ENCODE data around the gene SLC22A23. TPM values are rescaled to one million over a fixed set of nuclear protein-coding genes. Genes with fewer than 3 reads are reported as not detected.

SLC22A23 gene
- total RNA-seq, 1 experiment from 2014 or later, result 6.8 TPM

- no peak overlapping the region for H2BK5ac ChIP-seq (ENCODE audit: insufficient read length, low read length)
- Mint-ChIP-seq H3K4me1 (peaks cover 6 to 7% of the 10 kb centered on the region in 2 experiments; a peak in 1 of 4 replicates), H3K4me3 (no peak overlapping the region), H3K27ac (no peak overlapping the region), H3K36me3 (ENCODE audit: insufficient read depth in 1 of 3, low read depth in 3 of 3) (peaks cover 0 to 16% (median 2%) of the 10 kb centered on the region in 3 experiments; a peak in 6 of 7 replicates), H3K9me3 (peaks cover 0 to 4% of the 10 kb centered on the region in 2 experiments; a peak in 2 of 5 replicates), H3K27me3 (ENCODE audit: low read depth) (0 out of 2 replicates have a peak, but pooled peaks cover 4% of the 10 kb centered on the region)
- H3K23ac ChIP-seq (ENCODE audit: insufficient read length, low read depth, low read length), result no peak overlapping the region
- peaks cover 14% of the 10 kb centered on the region for H3K79me1 ChIP-seq (ENCODE audit: insufficient read depth, low read depth, low read length, poor library complexity, severe bottlenecking)
- no peak for TF ChIP-seq CTCF (conservative IDR thresholded peaks at IDR 0.05)
- no peak overlapping the region for H4K8ac ChIP-seq (replicated peaks; ENCODE audit: insufficient read length, low read depth, low read length)
- no peak overlapping the region for H2AFZ ChIP-seq (ENCODE audit: low read length)
- H2AK5ac ChIP-seq (ENCODE audit: insufficient read length, low read length), result no peak overlapping the region
- no peak overlapping the region for H3T11ph ChIP-seq (ENCODE audit: low read length)
- peaks cover 9% of the 10 kb centered on the region for H3K23me2 ChIP-seq (ENCODE audit: insufficient read length, low read depth, low read length, poor library complexity, severe bottlenecking)
- H4K20me1 ChIP-seq (ENCODE audit: control insufficient read depth, insufficient read depth, insufficient read length), result no peaks in the 10 kb centered on the region
- no peak overlapping the region for H3K56ac ChIP-seq (ENCODE audit: insufficient read length, low read depth, low read length)
- no peak overlapping the region for H4K5ac ChIP-seq (ENCODE audit: insufficient read length, low read depth, low read length)
- no peak overlapping the region for H2BK15ac ChIP-seq (ENCODE audit: low read depth, low read length)
- H3K9ac ChIP-seq (ENCODE audit: extremely low read depth, insufficient read length, low read length), result no peak overlapping the region
- H2BK20ac ChIP-seq (ENCODE audit: low read depth, low read length, poor library complexity, severe bottlenecking), result no peak overlapping the region
- no peak overlapping the region for H3K4me2 ChIP-seq (ENCODE audit: insufficient read depth, insufficient read length, low read length)
- H3K14ac ChIP-seq (ENCODE audit: insufficient read depth, low read length), result no peak overlapping the region
- H3K4me1 ChIP-seq (ENCODE audit: insufficient read depth, low read length), result peaks cover 4% of the 10 kb centered on the region
- H3K4ac ChIP-seq (ENCODE audit: low read depth, low read length), result no peak overlapping the region
- no peaks in the 10 kb centered on the region for H3K9me3 ChIP-seq (ENCODE audit: control insufficient read depth, low read depth, low read length)
- WGBS (ENCODE audit: extremely low coverage, insufficient read length, low lambda C conversion rate), result no CpG with 5 or more reads among the region's 5 CpGs
- no peak for DNase-seq
- no peak overlapping the region for H2BK120ac ChIP-seq (ENCODE audit: low read depth, low read length, poor library complexity, severe bottlenecking)
- no peak overlapping the region for H4K91ac ChIP-seq (ENCODE audit: insufficient read length, low read depth, low read length)
- H3K79me2 ChIP-seq (ENCODE audit: insufficient read depth, low read length), result peaks cover 56% of the 10 kb centered on the region; the same call in 1 of the 2 replicates
- no peak overlapping the region for H3K18ac ChIP-seq (ENCODE audit: insufficient read length, low read depth, low read length)
- no peaks in the 10 kb centered on the region; the same call in 1 of the 2 replicates for H3K27me3 ChIP-seq (ENCODE audit: insufficient read depth, low read length)
- no peak overlapping the region for H3K27ac ChIP-seq (ENCODE audit: insufficient read length, low read depth, low read length)
- H2BK12ac ChIP-seq (ENCODE audit: insufficient read length, low read depth, low read length), result no peak overlapping the region
Measured at GRCh38 chr6:3450888-3451287, 6.0 kb downstream of the SLC22A23 start.
